GM12891 (cell line): Measurements from ENCODE around the gene PAK4.

Source experiments
- POLR2A ChIP-seq: IDR thresholded peaks from 2 replicates; pipeline ENCODE4 v1.6.1; 2011; ENCODE audit warnings: low read depth, low read length, control low read depth
- TAF1 ChIP-seq: IDR thresholded peaks from 2 replicates; pipeline ENCODE4 v1.6.1; 2011; ENCODE audit warnings: low read depth, low read length, control low read depth

DNA sequence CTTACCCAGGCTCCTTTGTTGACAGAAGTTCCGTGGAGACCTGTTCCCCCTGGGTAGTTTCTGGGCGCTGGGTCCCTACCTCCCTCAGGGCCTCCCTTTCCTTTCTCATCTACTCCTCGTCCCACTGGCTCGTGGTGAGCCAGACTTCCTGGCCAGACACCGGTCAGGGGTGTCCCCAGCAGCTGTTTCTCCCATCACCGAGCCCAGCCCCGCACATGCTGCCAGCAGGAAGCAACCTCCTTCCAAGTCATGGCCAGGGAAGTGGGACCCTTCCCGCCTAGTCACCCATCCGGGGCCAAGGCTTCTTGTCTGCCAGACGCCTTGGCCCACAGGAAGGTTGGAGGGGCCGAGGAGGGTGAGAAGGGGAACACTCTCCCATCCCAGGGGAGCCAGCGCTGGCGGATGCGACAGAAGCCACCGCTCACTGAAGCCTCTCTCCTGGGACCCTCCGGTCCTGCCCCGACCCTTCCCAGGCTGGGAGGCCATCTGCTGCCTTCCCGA is 5.7 kb downstream of the PAK4 start:
- TF ChIP-seq TAF1 (no peak), POLR2A (no peak)
